ENCODE results near the gene CROCC2. TPM values are rescaled to one million over a fixed set of nuclear protein-coding genes. Genes with fewer than 3 reads are reported as not detected.

Gene CROCC2
- total RNA-seq, 1 donor, result not detected

- no peak for DNase-seq (ENCODE audit: low read depth)
- no peak for TF ChIP-seq CTCF (IDR thresholded peaks at IDR 0.05; ENCODE audit: insufficient read depth, low read depth, low read length)
- H3K4me3 ChIP-seq (ENCODE audit: low read depth, low read length), result no peak overlapping the region
These were observed 112.1 kb downstream of the CROCC2 start for GRCh38 chr2:241018051-241018891.

- TF ChIP-seq CTCF (IDR thresholded peaks at IDR 0.05; ENCODE audit: insufficient read depth, low read depth, low read length), result no peak
- DNase-seq (ENCODE audit: low read depth), result no peak
- no peak overlapping the region for H3K4me3 ChIP-seq (ENCODE audit: low read depth, low read length)
These were observed 113.5 kb downstream of the CROCC2 start for GRCh38 chr2:241019441-241020139.

- no peak for DNase-seq (ENCODE audit: low read depth)
- H3K4me3 ChIP-seq (ENCODE audit: low read depth, low read length), result no peak overlapping the region
- TF ChIP-seq CTCF (IDR thresholded peaks at IDR 0.05; ENCODE audit: insufficient read depth, low read depth, low read length), result no peak
These were observed 114.1 kb downstream of the CROCC2 start for GRCh38 chr2:241020201-241020600.

GRCh38 chr2:241020629-241021190 lies 114.6 kb downstream of the CROCC2 start:
- TF ChIP-seq CTCF (IDR thresholded peaks at IDR 0.05; ENCODE audit: insufficient read depth, low read depth, low read length), result no peak
- no peak overlapping the region for H3K4me3 ChIP-seq (ENCODE audit: low read depth, low read length)

GRCh38 chr2:241025639-241026038 lies 119.5 kb downstream of the CROCC2 start:
- H3K4me3 ChIP-seq (ENCODE audit: low read depth, low read length), result no peak overlapping the region
- TF ChIP-seq CTCF (IDR thresholded peaks at IDR 0.05; ENCODE audit: insufficient read depth, low read depth, low read length), result no peak
- DNase-seq (ENCODE audit: low read depth), result no peak

More at GRCh38 chr2:241020629-241021190, 114.6 kb downstream of the CROCC2 start:
- no peak for DNase-seq (ENCODE audit: low read depth)

GRCh38 chr2:241029599-241030332 lies 123.6 kb downstream of the CROCC2 start:
- DNase-seq (ENCODE audit: low read depth), result no peak
- no peak for TF ChIP-seq CTCF (IDR thresholded peaks at IDR 0.05; ENCODE audit: insufficient read depth, low read depth, low read length)
- no peak overlapping the region for H3K4me3 ChIP-seq (ENCODE audit: low read depth, low read length)
